ENCODE measurements around the gene OR2C3.
"Not testable (repeated sequence)": the region's sequence is repeated elsewhere in the genome, so short reads cannot be mapped to it uniquely, and the experiment has no call there.

Gene OR2C3

DNA sequence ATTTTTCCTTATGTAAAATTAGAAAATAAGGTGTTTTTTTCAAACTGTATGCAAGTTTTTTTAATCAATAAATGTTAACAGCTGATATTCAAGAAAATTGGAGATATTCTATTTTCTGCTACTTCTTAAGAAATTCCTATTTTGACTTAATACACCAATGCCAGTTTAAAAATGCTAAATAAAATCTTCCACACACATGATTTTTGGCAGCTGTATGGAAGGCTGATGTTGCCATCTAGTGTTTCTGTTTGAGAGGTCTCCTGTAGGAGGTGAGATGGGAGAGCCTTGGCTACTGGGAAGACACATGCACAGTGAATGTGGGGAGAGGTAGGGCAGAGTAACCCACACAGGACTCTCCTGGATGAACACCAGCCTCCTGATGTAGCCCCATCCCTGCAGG is 49.2 kb downstream of the OR2C3 start:
- no peak overlapping the region for H3K4me3 ChIP-seq (ENCODE audit: low read depth in 1 of 5, low read length in 5 of 5)
- H3K27me3 ChIP-seq (ENCODE audit: control insufficient read depth in 5 of 5, insufficient read depth in 4 of 5, low read length in 5 of 5): peaks cover 0 to 11% (median 8%) of the 10 kb centered on the region in 5 donors
- no peaks in the 10 kb centered on the region for H3K36me3 ChIP-seq (ENCODE audit: control insufficient read depth in 5 of 5, insufficient read depth in 5 of 5, low read length in 5 of 5)
- H3K27ac ChIP-seq (ENCODE audit: low read depth, low read length): no peak overlapping the region
- no peaks in the 10 kb centered on the region for H3K9me3 ChIP-seq (ENCODE audit: control insufficient read depth in 5 of 5, low read length in 5 of 5)
- H3K9ac ChIP-seq (ENCODE audit: low read length in 5 of 5): no peak overlapping the region
- no peaks in the 10 kb centered on the region for H3K4me1 ChIP-seq (ENCODE audit: control insufficient read depth in 5 of 5, insufficient read depth in 5 of 5, low read length in 5 of 5)

DNA sequence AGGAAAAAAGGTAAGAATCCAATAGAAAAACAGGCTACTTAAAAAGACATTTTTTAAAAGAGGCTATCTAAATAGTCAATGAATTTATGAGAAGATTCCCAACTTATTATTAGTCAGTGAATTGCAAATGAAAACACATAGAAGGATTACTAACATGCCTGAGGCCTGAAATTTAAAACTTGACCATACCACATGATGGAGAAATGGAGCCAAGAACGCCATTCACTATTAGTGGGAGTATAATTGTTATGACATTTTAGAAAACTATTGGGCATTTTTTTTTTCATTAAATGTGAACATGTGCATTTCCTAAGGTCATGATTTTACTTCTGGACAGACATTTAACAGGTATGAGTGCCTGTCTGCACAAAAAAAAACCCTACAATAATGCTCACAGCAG is 53.5 kb downstream of the OR2C3 start:
- H3K27ac ChIP-seq (ENCODE audit: low read depth, low read length): no peak overlapping the region
- no peak overlapping the region for H3K4me3 ChIP-seq (ENCODE audit: low read depth in 1 of 5, low read length in 5 of 5)
- H3K36me3 ChIP-seq (ENCODE audit: control insufficient read depth in 5 of 5, insufficient read depth in 5 of 5, low read length in 5 of 5): no peaks in the 10 kb centered on the region

DNA sequence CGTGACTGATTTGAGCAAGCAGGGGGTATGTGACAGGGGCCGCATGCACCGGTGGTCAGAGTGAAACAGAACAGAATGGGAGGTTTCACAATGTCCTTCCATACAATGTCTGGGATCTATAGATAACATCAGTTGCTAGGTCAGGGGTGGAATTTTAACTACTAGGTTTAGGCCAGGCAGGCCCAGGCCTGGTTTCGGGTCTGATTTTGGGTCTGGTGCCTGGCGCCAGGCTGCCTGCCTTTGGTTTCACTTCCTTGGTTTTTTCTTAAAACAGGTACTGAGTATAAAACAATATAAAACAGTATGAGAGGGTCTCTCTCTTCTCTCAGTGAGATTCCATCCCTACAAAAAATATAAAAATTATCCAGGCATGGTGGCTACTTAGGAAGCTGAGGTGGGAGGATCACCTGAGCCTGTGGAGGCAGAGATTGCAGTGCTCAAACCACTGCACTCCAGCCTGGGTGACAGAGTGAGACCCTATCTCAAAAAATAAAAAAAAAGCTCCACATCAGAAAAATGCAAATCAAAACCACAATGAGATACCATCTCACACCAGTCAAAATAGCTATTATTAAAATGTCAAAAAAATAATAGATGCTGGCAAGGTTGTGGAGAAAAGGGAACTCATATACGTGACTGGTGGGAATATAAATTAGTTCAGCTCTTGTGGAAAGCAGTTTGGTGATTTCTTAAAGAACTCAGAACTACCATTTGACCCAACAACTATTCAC is 59.7 kb downstream of the OR2C3 start:
- not testable (repeated sequence) for H3K4me1 ChIP-seq (ENCODE audit: control insufficient read depth in 5 of 5, insufficient read depth in 5 of 5, low read length in 5 of 5); H3K4me3 ChIP-seq (ENCODE audit: low read depth in 1 of 5, low read length in 5 of 5); H3K27ac ChIP-seq (ENCODE audit: low read depth, low read length)

More for the DNA sequence above, 53.5 kb downstream of the OR2C3 start:
- H3K27me3 ChIP-seq (ENCODE audit: control insufficient read depth in 5 of 5, insufficient read depth in 4 of 5, low read length in 5 of 5): no peaks in the 10 kb centered on the region
- no peaks in the 10 kb centered on the region for H3K9me3 ChIP-seq (ENCODE audit: control insufficient read depth in 5 of 5, low read length in 5 of 5)
- H3K9ac ChIP-seq (ENCODE audit: low read length in 5 of 5): no peak overlapping the region
- no peaks in the 10 kb centered on the region for H3K4me1 ChIP-seq (ENCODE audit: control insufficient read depth in 5 of 5, insufficient read depth in 5 of 5, low read length in 5 of 5)

DNA sequence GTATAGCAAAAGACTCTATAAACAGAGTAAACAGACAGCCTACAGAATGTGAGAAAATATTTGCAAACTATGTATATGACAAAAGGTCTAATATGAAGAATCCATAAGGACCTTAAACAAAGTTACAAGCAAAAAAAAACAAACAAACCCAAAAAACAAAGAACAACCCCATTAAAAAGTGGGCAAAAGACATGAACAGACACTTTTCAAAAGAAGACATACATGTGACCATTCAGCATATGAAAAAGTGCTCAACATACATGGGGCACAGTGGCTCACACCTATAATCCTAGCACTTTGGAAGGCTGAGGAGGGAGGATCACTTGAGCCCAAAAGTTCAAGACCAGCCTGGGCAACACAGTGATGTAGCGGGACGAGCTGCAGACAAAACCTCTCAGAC is 60.4 kb downstream of the OR2C3 start:
- Histone ChIP-seq H3K4me3 (ENCODE audit: low read depth in 1 of 5, low read length in 5 of 5) (no peak overlapping the region), H3K36me3 (ENCODE audit: control insufficient read depth in 5 of 5, insufficient read depth in 5 of 5, low read length in 5 of 5) (no peaks in the 10 kb centered on the region), H3K27me3 (ENCODE audit: control insufficient read depth in 5 of 5, insufficient read depth in 4 of 5, low read length in 5 of 5) (no peaks in the 10 kb centered on the region), H3K9me3 (ENCODE audit: control insufficient read depth in 5 of 5, low read length in 5 of 5) (peaks cover 0 to 10% (median 0%) of the 10 kb centered on the region in 5 donors), H3K4me1 (ENCODE audit: control insufficient read depth in 5 of 5, insufficient read depth in 5 of 5, low read length in 5 of 5) (peaks cover 0 to 11% (median 9%) of the 10 kb centered on the region in 5 donors), H3K9ac (ENCODE audit: low read length in 5 of 5) (no peak overlapping the region), H3K27ac (ENCODE audit: low read depth, low read length) (no peak overlapping the region)

More for the DNA sequence above, 59.7 kb downstream of the OR2C3 start:
- not testable (repeated sequence) for H3K9me3 ChIP-seq (ENCODE audit: control insufficient read depth in 5 of 5, low read length in 5 of 5); H3K27me3 ChIP-seq (ENCODE audit: control insufficient read depth in 5 of 5, insufficient read depth in 4 of 5, low read length in 5 of 5); H3K9ac ChIP-seq (ENCODE audit: low read length in 5 of 5); H3K36me3 ChIP-seq (ENCODE audit: control insufficient read depth in 5 of 5, insufficient read depth in 5 of 5, low read length in 5 of 5)
